ENCODE measurements around the gene MRPL11.

MRPL11 gene

DNA sequence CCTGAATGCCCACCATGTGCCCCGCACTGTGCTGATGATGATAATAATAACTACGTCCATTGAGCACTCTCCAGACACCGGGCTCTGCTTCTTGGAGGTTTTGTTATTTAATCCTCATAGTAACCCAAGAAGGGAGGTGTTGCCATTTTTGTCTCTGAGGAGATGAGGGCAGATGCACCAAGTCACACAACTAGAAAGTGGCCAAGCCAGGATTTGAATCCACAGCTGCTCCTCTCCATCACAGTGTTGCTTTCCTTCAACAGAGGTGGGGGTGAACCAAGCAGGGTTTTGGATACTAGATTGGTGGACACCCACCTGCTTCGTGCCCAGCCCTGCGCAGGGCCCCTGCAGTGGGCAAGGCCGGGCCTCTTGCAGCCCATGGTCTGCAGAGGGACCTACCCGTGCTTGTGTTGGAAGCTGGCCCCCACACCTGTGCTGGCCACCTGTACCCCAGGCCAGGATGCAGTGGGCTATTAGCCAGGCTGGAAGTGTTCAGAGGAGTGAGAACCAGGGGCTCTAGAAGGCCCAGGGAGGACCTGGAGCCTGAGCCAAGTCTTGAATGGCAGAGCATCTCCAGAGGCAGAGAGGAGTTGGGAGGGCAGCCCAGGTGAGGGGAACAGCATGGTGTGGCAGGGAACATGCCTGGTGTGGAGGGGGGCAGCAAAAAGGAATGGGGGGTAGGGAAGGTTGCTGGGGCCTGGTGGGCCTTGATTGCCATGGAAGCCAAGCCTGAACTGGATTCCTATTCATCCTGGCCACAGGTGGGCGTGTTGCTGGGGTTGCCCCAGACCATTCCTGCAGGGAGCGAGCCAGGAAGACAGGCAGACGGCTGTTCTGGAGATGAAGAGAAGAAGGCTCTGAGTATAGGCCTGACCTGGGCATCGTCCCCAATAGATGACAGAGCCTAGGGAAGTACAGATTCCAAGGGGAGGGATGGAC is 38.9 kb upstream of the MRPL11 start:
- H3K27ac ChIP-seq, result no peak overlapping the region
- H3K27me3 ChIP-seq (replicated peaks), result no peaks in the 10 kb centered on the region
- no peak for DNase-seq
- in situ Hi-C loops (cut with HindIII; ENCODE audit: low pct_ligation_motif_present, low sequenced_read_pairs), result no loop called here
- peaks cover 4% of the 10 kb centered on the region for H3K36me3 ChIP-seq (replicated peaks)
- no peak overlapping the region for H3K4me3 ChIP-seq (ENCODE audit: low read depth, low read length)
- TF ChIP-seq, protein P1, sequence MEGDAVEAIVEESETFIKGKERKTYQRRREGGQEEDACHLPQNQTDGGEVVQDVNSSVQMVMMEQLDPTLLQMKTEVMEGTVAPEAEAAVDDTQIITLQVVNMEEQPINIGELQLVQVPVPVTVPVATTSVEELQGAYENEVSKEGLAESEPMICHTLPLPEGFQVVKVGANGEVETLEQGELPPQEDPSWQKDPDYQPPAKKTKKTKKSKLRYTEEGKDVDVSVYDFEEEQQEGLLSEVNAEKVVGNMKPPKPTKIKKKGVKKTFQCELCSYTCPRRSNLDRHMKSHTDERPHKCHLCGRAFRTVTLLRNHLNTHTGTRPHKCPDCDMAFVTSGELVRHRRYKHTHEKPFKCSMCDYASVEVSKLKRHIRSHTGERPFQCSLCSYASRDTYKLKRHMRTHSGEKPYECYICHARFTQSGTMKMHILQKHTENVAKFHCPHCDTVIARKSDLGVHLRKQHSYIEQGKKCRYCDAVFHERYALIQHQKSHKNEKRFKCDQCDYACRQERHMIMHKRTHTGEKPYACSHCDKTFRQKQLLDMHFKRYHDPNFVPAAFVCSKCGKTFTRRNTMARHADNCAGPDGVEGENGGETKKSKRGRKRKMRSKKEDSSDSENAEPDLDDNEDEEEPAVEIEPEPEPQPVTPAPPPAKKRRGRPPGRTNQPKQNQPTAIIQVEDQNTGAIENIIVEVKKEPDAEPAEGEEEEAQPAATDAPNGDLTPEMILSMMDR (IDR thresholded peaks at IDR 0.05; ENCODE audit: low read depth, low read length, missing control alignments), result no peak

- DNase-seq, result no peak
- Histone ChIP-seq H3K27ac (no peak overlapping the region), H3K4me3 (ENCODE audit: low read depth, low read length) (no peak overlapping the region), H3K27me3 (replicated peaks) (no peaks in the 10 kb centered on the region), H3K36me3 (replicated peaks) (peaks cover 7% of the 10 kb centered on the region)
- in situ Hi-C loops (cut with HindIII; ENCODE audit: low pct_ligation_motif_present, low sequenced_read_pairs), result no loop called here
- TF ChIP-seq, protein P1 (IDR thresholded peaks at IDR 0.05; ENCODE audit: low read depth, low read length, missing control alignments), result no peak
These were observed 38.2 kb upstream of the MRPL11 start for GRCh38 chr11:66476841-66477251.

GRCh38 chr11:66476173-66476840 is 37.7 kb upstream of the MRPL11 start:
- TF ChIP-seq, protein P1 (IDR thresholded peaks at IDR 0.05; ENCODE audit: low read depth, low read length, missing control alignments), result no peak
- in situ Hi-C loops (cut with HindIII; ENCODE audit: low pct_ligation_motif_present, low sequenced_read_pairs), result no loop called here
- H3K4me3 ChIP-seq (ENCODE audit: low read depth, low read length), result no peak overlapping the region
- H3K36me3 ChIP-seq (replicated peaks), result peaks cover 7% of the 10 kb centered on the region
- H3K27me3 ChIP-seq (replicated peaks), result no peaks in the 10 kb centered on the region
- no peak overlapping the region for H3K27ac ChIP-seq
- no peak for DNase-seq

- Histone ChIP-seq H3K4me3 (ENCODE audit: low read depth, low read length) (no peak overlapping the region), H3K36me3 (replicated peaks) (peaks cover 7% of the 10 kb centered on the region)
- in situ Hi-C loops (cut with HindIII; ENCODE audit: low pct_ligation_motif_present, low sequenced_read_pairs), result no loop called here
These were observed 36.9 kb upstream of the MRPL11 start for GRCh38 chr11:66475349-66476172.

More at GRCh38 chr11:66475349-66476172, 36.9 kb upstream of the MRPL11 start:
- TF ChIP-seq, protein P1 (IDR thresholded peaks at IDR 0.05; ENCODE audit: low read depth, low read length, missing control alignments), result no peak
- H3K27me3 ChIP-seq (replicated peaks), result no peaks in the 10 kb centered on the region
- no peak overlapping the region for H3K27ac ChIP-seq
- DNase-seq, result no peak

Data from brain microvascular endothelial cell (primary cell).